NCI-H2171 (cell line): ENCODE measurements around the gene DCAF5.
"Not testable (repeated sequence)": the region's sequence is repeated elsewhere in the genome, so short reads cannot be mapped to it uniquely, and the experiment has no call there.

Experiments
- DNase-seq: peaks from one replicate; lab custom pipeline; 2025; lab: John Stamatoyannopoulos, UW

The DCAF5 gene

DNA sequence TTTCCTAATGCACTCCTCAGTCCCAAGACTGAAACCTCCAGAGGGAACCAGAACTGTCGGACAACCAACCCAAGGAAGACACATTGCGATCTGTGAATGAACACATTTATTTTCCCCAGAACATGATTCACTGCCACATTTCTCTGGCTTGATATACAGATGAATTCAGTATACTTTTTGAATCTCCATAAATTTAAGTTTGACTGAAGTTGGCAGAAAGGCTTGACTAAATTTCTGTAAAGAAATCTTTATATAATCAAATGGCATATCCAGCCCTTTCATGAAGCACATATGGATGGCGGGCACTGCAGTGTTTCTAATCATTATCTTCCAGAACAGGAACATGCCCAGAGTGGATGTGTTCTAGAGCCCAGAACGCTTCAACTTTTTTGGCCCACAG, 56.7 kb downstream of the DCAF5 start:
- no peak for DNase-seq

DNA sequence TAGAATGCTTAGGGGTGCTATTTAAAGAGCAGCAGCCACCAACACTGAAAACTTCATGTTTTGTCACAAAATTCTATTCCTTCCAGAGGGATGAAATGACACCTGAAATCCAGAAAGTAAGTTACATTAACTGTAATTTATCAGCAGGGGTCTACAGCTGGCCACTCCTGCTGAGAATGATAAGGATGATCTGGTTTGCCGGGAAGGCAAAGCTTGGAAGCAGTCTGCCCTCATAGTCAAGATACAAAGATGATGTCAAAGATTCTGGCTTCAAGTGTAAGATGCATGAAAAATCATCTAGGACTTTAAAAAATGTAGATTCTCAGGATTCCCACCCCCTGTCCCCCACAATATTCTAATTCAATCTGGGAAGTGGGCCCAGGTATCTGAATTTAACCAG, 58.4 kb downstream of the DCAF5 start:
- DNase-seq = no peak

DNA sequence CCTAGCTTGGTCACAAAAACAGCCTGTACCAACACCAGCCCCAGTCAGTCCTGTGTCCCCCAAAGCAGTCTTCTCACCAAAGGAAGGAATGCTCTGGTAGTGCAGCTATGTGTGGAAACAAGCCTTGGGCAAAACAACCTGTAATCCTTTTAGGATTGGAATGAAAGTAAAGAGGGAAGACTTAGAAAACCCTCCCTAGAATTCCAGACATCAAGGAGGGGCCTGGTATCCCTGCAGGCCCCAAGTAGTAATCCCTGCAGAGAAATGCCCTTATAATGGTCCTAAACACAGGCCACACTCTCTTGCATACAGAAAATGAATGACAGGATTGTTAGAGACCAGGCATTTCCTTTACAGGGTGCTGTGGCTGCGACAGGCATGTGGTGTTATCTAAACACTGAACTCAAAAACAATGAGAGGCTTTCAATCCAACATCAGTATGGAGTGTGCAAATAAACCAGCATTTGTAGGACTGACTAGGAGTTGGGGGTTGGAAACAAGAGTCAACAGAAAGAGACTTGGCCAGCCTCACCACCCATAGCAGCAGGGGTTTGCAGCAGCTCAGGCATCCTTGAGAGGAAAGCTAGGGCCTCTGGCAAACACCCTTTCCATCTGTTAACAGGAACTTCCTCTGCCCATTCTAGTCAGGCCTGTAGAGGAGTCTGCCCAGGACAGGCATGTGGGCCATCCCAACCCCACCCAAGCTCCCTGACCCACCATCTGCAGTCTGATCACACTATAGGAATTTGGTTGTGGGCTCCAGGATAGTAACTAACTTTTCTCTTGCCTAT, 59.1 kb downstream of the DCAF5 start:
- no peak for DNase-seq

DNA sequence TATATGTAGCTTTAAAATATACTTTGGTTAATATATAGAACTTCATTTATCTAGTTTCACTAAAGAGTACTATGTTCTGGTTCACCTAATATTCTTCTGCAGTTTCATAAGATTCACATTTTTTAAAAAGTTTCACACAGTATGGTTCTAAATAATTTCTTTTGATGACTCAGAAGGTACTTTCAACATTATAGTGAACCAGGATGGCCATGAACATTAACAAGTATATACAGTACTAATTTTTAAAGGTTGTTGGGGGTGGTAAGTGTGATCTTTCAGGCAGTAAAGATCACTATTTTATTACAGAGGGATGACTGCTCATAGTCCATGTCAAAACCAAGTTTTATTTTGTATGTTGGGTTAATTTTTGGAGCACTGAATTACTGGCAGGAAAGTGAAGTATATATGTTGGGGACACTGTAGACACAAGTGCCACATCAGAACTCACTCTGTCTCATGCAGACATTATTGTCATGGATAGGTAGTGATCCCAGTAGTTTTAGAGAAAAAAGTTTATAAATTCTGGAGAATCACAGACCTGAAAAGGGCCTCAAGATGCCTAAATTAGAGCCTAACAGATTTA, 60.0 kb downstream of the DCAF5 start:
- no peak for DNase-seq

DNA sequence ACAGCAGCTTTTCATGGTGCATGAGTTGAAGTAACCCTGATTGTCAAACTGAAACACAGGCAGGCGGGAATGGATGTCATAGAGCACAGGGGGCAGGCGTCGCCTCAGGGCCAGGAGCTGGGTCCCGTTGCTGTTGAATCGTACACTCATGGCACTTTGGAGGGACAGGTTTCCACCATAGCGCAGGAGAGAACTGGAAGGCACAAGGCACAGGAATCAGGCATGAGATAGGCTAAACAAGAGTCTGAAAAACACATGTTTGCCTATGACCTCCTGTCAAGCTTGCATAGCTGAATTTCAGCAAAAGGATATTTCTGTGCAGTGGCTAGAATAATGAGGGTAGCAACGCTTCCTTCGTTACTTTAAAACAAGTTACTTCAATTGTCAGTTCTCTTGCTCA, 61.2 kb downstream of the DCAF5 start:
- no peak for DNase-seq

DNA sequence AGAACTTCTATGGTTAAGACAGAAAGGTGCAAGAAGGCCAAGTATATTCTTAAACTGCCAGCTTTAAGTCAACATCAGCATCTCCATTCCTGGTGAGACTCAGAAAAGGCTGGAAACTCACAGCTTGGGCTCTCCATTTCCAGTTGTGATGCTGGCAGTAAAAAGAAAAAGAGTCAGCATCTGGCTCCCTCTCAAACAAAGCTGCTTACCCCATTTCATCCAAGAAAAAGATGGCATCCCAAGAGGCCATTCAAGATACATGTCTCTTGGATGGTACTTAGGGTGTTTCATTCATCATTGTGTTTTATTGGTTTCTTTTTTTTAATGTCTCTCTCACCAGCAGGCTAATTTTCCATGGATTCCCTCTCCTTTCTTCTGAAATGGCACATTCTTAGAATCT, 61.9 kb downstream of the DCAF5 start:
- DNase-seq = no peak

DNA sequence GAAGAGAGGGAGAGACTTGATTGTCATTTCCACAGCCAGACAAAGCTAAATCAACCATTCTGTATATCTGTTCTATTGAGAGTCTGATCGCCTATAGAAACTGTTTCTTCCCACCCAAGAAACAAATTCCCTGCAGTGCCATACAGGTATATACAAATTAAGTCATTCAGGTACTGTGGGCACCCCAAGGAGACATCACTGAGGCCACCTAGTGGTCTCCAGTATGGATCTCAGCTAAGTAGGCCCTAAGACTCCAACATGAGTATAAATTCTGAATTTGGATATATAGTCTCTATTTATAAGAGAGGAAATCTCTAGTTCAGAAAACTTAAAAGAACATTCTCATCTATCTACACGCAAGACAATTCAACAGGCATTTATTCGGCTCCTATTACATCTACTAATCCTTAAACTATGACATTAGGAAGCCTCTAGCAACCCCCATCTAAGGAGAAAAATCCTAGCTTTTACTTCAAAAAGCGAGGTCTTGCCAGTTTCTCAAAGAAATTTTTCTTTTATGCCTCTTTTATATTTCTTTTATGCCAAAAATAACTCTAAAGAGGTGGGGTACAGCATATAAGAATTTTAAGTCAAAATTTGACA, 62.6 kb downstream of the DCAF5 start:
- peak; percentile 10 for DNase-seq

DNA sequence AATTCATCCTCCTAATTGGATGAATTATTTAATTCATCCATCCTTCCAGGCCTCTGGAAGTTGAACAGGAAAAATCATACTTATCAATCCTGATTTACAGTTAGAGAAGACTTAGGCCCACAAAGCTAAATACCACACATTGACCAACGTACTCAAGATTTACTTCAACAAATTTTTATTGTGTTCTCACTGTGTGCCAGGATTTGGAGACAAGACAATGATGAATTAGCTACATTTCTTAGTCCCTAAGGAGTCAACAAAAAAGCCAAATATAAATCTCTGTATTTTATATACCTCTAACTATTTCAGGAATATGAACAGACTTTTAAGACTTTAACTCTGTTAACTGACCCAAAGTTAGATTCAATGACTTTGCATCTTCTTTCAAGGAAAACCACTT, 63.9 kb downstream of the DCAF5 start:
- DNase-seq = no peak

DNA sequence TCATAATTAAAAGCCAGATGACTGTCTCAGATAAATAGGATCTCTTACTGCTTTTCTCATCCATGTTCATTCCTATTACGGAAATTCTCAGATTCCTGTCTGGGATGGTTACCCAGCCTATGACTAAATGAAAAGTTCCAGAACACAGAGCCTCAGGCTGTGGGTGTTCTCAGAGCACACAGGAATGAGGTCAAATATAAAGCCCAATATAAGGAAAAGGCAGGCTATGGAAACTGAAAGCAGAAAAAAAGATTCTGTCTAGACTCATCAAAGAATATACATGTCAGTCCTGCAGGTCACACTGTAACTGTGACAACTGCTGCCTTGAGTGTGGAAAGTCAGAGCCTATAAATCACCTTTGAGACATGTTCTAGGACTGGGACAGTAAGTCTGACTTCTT, 64.3 kb downstream of the DCAF5 start:
- no peak for DNase-seq

DNA sequence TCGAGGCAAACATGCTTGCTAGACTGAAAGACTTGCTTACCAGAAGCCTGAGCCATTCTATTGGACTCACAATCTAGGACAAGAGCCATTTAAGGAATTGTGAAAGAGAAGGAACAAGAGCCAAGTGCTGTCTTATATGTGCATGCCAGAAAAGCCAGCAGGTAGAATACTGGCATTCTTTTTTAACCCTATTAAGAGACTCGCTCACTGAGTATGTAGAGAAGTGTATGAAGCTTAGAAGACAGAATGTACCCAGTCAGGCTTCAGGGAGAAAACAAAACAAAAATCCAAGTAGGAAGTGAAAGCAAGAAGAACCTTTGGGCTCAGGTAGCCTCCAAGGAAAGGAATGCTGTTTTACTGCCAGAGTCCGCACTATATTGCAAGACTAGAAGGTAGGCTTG, 65.9 kb downstream of the DCAF5 start:
- no peak for DNase-seq

DNA sequence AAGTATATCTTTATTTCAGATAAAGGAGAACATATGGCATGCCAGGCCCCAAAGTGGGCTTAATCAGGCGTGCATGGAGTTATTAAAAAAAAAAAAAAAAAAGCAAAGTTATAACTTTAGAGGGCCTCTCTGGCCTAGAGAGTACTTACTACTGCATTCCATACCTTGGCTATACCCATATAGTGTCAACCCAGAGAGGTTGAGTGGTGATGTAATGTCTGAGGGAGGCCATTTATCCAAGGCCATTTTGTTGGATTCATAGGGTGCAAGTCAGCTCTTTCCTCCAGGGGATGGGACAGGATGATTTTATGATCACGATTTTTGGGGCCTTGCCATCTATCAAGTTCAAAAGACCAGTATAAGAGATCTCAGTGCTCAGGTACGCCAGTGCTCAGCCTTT, 66.4 kb downstream of the DCAF5 start:
- DNase-seq = peak; percentile 14

DNA sequence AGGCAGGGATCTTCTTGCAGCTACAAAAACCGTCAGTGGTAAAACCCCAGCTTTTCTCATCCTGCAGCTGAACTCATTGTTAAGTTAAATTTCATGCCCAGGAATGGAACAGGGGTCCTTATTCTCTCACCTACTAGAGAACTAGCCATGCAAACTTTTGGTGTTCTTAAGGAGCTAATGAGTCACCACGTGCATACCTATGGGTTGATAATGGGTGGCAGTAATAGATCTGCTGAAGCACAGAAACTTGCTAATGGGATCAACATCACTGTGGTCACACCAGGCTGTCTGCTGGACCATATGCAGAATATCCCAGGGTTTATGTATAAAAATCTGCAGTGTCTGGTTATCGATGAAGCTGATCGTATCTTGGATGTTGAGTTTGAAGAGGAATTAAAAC, 68.9 kb downstream of the DCAF5 start:
- DNase-seq = no peak

DNA sequence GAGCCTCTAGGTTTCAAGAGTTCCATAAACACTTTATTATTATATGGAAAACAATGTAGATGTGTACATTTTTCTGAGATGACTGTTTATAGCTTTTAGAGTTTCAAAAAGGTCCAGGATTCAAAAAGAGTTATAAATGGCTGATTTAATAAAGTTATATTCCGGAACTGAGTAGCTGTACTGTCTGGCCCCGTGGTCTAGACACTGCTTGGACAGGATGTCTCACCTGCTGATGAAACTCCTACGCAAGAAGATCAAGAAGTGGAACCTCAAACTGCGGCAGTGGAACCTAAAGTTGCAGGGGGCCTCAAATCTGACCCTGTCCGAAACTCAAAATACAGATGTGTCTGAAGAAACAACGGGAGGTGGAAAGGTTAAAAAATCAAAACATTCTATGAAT, 69.7 kb downstream of the DCAF5 start:
- DNase-seq = no peak

DNA sequence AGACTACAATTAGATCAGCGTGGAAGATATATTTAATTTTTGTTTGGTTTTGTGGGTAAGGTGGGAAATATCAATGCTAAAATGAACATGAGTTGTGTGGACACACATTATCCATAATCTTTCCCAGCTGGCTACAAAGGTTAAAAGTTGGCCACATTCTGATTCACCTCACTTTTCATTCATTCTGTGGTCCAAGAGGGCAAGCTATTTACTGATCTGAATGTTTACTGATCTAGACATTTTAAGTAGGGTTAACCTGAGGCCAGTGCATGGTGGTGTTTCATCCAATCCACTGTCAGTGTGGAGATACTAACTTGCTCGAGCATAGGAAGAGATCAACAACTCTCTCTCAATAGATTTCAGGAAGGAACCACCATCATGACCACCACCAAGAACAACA, 71.6 kb downstream of the DCAF5 start:
- DNase-seq = no peak

DNA sequence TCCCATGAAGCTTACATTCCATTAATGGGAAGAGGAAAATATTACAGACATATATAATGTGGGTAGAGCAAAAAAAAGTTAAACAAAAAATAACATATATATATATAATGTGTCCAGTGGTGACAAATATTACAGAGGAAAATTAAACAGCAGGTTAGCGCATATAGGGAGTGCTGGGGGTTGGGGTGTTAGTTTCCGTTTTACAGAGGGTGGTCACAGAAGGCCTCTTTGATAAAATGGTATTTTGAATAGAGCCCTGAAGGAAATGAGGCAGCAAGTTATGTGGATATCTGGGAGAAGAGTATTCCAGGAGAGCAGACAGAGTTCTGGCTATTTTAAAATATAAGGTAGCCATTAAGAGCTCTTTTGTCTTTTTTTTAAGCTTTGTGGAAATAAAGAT, 73.2 kb downstream of the DCAF5 start:
- no peak for DNase-seq

DNA sequence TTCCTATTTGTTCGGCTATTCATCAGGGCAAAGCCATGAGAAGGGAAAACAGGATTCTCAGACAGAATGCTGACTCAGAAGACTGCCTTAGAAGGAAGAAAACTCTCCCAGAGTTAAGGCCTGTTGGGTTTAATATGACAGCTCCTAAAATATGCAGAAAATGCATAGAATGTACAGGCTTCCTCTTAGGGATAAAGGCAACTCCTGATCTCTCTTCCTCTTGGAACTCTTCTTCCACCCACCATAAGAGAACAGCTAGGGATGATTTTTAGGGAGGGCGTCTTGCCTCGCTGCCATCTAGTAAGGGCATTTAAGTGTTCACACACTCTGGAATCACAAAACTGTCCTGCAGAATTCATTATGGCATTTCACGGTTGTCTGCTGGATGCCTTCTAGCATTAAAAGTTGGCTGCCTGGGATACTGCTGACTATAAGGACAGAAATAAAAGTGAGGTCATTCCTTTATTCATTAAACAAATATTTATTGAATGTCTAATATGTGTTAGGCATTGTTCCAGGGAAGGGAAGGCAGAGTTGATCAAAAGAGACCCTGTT, 73.7 kb downstream of the DCAF5 start:
- no peak for DNase-seq

DNA sequence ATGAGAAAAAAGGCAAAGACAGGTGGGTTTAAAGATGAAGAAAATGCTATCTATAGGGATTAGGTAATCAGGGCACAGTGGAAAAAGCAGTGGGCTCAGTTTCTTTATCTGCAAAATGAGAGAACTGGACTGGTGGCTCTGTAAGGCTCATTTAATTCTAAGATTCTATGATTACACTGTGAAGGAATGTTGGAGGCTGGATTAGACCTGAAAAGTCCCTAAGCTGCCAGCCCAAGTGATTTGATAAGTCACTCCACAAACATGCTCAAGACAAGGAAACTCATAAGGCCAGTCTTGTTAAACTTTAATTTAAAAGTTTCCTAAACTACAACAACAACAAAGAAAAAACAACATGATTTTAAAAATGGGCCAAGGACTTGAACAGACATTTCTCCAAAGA, 75.1 kb downstream of the DCAF5 start:
- DNase-seq = no peak

DNA sequence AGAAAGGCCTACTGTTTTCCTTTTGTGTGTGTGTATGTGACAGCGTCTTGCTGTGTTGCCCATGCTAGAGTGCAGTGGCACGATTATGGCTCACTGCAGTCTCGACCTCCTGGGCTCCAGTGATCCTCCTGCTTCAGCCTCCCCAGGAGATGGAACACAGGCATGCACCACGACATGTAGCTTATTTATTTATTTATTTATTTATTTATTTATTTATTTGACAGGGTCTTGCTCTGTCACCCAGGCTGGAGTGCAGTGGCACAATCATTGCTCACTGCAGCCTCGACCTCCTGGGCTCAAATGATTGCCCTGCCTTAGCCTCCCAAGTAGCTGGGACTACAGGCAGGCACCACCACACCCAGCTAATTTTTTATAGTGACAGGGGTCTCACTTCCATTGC, 75.7 kb downstream of the DCAF5 start:
- not testable (repeated sequence) for DNase-seq

DNA sequence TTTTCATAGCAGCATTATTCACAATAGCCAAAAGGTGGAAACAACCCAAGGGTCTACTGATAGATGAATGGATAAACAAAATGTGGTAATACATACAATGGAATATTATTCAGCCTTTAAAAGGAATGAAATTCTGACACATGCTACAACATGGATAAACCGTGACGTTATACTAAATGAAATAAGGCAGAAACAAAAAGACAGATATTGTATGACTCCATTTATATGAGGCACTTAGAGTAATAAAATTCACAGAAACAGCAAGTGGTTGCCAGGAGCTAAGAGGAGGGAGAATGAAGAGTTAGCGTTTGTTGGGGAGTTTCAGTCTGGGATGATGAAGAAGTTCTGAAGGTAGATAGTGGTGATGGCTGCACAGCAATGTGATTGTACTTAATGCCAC, 76.6 kb downstream of the DCAF5 start:
- DNase-seq = no peak

DNA sequence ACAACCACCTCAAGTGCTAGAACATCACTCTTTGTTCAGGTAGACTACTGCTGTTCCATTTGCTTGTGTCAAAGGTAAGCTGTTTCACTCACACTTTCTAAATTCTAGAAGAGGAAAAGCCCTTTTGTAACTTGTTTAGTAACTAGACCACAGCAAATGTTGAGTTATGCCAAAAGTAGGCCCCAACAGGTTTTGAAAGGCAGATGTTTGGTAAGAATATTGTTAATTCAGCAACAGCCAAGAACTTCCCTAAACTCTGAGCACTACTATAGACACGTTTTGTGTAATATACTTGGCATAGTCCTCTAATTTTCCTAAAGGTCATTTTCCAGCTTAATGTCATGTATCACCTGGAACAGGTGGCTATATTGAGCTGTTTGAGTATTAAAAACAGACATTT, 79.0 kb downstream of the DCAF5 start:
- no peak for DNase-seq

DNA sequence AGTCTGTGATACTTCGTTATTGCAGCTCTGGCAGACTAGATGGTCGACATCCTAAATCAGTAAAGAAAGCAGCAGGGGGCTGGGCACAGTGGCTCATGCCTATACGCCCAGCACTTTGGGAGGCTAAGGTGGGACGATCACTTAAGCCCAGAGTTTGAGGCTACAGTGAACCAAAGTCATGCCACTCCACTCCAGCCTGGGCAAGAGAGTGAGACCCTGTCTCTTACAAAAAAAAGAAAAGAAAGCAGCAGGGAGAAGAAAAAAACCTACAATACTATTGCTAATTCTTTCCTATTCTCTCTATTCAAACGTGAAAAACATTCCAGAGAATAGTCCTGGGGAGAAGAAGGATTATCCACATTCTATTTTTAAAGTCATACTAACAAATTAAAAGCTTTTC, 79.5 kb downstream of the DCAF5 start:
- no peak for DNase-seq

DNA sequence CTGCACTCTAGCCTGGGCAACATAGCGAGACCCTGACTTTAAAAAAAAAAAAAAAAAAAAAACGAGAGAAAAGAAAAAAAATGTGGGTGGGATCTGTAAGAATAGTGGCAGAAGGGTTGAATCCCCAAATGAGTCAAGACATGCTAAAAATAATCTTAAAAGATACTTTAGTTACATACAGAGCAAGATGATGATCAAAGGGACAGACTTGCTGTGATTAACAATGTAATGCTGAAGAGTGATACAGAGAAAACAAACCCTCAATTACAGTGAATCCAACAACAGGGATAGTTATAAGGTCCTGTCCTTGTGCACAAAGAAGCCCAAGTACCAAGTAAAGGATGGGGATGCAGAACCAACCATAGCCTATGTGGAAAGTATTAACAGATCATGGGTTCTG, 80.3 kb downstream of the DCAF5 start:
- DNase-seq = no peak

DNA sequence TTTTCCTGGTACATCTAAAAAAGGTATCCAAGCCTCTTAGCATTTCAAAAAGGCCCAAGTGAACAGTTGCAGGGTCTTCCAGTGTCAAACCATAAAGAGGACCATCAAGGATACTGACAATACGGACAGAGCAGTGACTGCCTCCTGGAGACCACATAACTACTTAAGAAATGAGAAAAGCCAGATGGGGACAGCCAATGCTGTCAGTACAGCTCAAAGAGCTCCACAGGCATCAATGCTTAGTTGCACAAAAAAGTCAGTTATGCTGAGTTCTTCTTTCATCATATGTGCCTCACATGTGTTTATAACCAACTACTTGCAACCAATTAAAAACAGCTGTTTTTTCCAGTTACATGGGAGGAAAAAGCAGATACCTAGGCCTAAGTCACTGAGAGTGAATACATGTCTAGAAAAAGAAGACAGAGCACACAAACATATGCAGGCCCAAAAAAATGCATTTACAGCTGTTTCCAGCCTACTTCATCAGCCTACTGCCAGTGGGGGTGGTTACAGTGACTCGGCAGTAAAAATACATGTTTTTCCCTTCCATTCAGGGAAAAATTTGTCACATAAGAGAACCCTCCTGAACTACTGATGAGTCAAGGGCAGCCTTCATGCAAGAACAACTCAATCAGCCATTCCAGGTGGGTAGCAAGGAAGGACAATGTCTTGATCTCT, 84.0 kb downstream of the DCAF5 start:
- no peak for DNase-seq
